Testis (tissue), 2 donors: ENCODE data around the gene KCTD5.

Experiments used
- CTCF ChIP-seq, 3 experiments: fragments of 450-650 bp in 2 of 3; fragments of 200-600 bp in 1 of 3; sonication (generic) in 1 of 3; IDR thresholded peaks; one replicate each; pipeline ENCODE4 v1.5.1; 2016 to 2019; ENCODE audit warnings: antibody characterized with exemption in 3 of 3, mild to moderate bottlenecking in 2 of 3, moderate library complexity in 1 of 3
- POLR2A ChIP-seq: fragments of 450-650 bp; IDR thresholded peaks from one replicate; pipeline ENCODE4 v1.6.1; 2017; ENCODE audit warnings: antibody characterized with exemption, mild to moderate bottlenecking, moderate library complexity

- TF ChIP-seq CTCF (IDR thresholded peaks at IDR 0.05): no peak
- TF ChIP-seq POLR2A: no peak
Measured at GRCh38 chr16:2715519-2715918, 33.2 kb downstream of the KCTD5 start.
